ENCODE measurements around the gene RGL4.

GRCh38 chr22:23695571-23696325 lies 4.9 kb downstream of the RGL4 start:
- TF ChIP-seq CTCF (IDR thresholded peaks at IDR 0.05), result no peak
- no peak for TF ChIP-seq ZFX (IDR thresholded peaks at IDR 0.05; ENCODE audit: borderline replicate concordance)
